WERI-Rb-1 (cell line): Measurements from ENCODE around the gene DCDC1.
"Not testable (repeated sequence)": the region's sequence is repeated elsewhere in the genome, so short reads cannot be mapped to it uniquely, and the experiment has no call there.

Source experiments
- DNase-seq: peaks from one replicate; pipeline ENCODE4 v3.0.0-alpha.2; 2020
- H3K27ac ChIP-seq: fragments of 250-450 bp; sonication (Bioruptor Pico); 2 replicates; pipeline ENCODE4 v1.5.1; 2020; ENCODE audit warnings: mild to moderate bottlenecking, moderate library complexity
- H3K27me3 ChIP-seq: fragments of 250-450 bp; sonication (Bioruptor Pico); 2 replicates; pipeline ENCODE4 v1.5.1; 2021; ENCODE audit warnings: mild to moderate bottlenecking, low read depth, moderate library complexity; ENCODE audit not compliant: insufficient read depth, severe bottlenecking
- H3K36me3 ChIP-seq: fragments of 250-450 bp; sonication (Bioruptor Pico); 2 replicates; pipeline ENCODE4 v1.5.1; 2020; ENCODE audit warnings: mild to moderate bottlenecking, moderate library complexity
- H3K4me3 ChIP-seq: 2 replicates; pipeline ENCODE4 v1.5.1; 2011; ENCODE audit warnings: low read depth, mild to moderate bottlenecking, control low read depth, low read length
- H3K9me3 ChIP-seq: fragments of 250-450 bp; sonication (Bioruptor Pico); 2 replicates; pipeline ENCODE4 v1.5.1; 2021; ENCODE audit warnings: mild to moderate bottlenecking, moderate library complexity; ENCODE audit not compliant: severe bottlenecking
- TF ChIP-seq, protein P1 (sequence below): IDR thresholded peaks from 2 replicates; pipeline ENCODE4 v1.5.1; 2011; ENCODE audit warnings: low read depth, mild to moderate bottlenecking, control low read depth, inconsistent platforms, low read length

Gene DCDC1

GRCh38 chr11:30967579-30967978 is 402.0 kb downstream of the DCDC1 start:
- DNase-seq = no peak
- TF ChIP-seq, protein P1, sequence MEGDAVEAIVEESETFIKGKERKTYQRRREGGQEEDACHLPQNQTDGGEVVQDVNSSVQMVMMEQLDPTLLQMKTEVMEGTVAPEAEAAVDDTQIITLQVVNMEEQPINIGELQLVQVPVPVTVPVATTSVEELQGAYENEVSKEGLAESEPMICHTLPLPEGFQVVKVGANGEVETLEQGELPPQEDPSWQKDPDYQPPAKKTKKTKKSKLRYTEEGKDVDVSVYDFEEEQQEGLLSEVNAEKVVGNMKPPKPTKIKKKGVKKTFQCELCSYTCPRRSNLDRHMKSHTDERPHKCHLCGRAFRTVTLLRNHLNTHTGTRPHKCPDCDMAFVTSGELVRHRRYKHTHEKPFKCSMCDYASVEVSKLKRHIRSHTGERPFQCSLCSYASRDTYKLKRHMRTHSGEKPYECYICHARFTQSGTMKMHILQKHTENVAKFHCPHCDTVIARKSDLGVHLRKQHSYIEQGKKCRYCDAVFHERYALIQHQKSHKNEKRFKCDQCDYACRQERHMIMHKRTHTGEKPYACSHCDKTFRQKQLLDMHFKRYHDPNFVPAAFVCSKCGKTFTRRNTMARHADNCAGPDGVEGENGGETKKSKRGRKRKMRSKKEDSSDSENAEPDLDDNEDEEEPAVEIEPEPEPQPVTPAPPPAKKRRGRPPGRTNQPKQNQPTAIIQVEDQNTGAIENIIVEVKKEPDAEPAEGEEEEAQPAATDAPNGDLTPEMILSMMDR = no peak
- no peaks in the 10 kb centered on the region for H3K9me3 ChIP-seq

GRCh38 chr11:30960387-30960992 is 409.0 kb downstream of the DCDC1 start:
- H3K36me3 ChIP-seq = no peaks in the 10 kb centered on the region
- no peak overlapping the region for H3K27ac ChIP-seq
- H3K9me3 ChIP-seq = no peaks in the 10 kb centered on the region
- TF ChIP-seq, protein P1 = peak; percentile 74
- no peaks in the 10 kb centered on the region for H3K27me3 ChIP-seq
- peak; percentile 11 for DNase-seq
- H3K4me3 ChIP-seq = no peak overlapping the region

More at GRCh38 chr11:30967579-30967978, 402.0 kb downstream of the DCDC1 start:
- no peaks in the 10 kb centered on the region for H3K27me3 ChIP-seq
- H3K27ac ChIP-seq = no peak overlapping the region
- no peaks in the 10 kb centered on the region for H3K36me3 ChIP-seq
- no peak overlapping the region for H3K4me3 ChIP-seq

- no peak for DNase-seq
Measured at GRCh38 chr11:30956751-30957150, 412.8 kb downstream of the DCDC1 start.

DNA sequence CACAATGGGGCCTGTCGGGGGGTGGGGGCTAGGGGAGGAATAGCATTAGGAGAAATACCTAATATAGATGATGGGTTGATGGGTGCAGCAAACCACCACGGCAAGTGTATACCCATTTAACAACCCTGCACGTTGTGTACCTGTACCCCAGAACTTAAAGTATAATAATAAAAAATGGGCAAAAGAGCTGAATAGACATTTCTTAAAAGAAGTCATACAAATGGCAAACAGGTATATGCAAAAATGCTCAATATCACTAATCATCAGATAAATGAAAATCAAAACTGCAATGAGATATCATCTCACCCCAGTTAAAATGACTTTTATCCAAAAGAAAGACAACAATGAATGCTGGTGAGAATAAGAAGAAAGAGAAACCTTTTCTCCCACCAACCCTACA is 419.7 kb downstream of the DCDC1 start:
- no peaks in the 10 kb centered on the region for H3K36me3 ChIP-seq
- H3K27ac ChIP-seq = no peak overlapping the region
- TF ChIP-seq, protein P1 = no peak
- DNase-seq = no peak
- H3K27me3 ChIP-seq = no peaks in the 10 kb centered on the region
- H3K4me3 ChIP-seq = no peak overlapping the region
- H3K9me3 ChIP-seq = no peaks in the 10 kb centered on the region

More at GRCh38 chr11:30956751-30957150, 412.8 kb downstream of the DCDC1 start:
- Histone ChIP-seq H3K36me3 (no peaks in the 10 kb centered on the region), H3K9me3 (no peaks in the 10 kb centered on the region), H3K27me3 (no peaks in the 10 kb centered on the region), H3K4me3 (no peak overlapping the region), H3K27ac (no peak overlapping the region)
- TF ChIP-seq, protein P1 = no peak

DNA sequence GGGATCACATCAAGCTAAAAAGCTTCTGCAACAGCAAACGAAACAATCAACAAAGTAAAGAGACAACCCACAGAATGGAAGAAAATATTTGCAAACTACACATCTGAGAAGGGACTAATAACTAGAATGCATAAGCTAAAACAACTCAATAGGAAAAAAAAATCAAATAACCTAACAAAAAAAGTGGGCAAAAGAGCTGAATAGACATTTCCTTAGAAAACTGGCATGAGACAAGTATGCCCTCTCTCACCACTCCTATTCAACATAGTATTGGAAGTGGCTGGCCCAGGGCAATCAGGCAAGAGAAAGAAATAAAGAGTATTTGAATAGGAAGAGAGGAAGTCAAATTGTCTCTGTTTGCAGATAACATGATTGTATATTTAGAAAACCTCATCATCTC is 421.8 kb downstream of the DCDC1 start:
- H3K27ac ChIP-seq, H3K27me3 ChIP-seq, H3K4me3 ChIP-seq, H3K36me3 ChIP-seq, H3K9me3 ChIP-seq, DNase-seq: not testable (repeated sequence)

DNA sequence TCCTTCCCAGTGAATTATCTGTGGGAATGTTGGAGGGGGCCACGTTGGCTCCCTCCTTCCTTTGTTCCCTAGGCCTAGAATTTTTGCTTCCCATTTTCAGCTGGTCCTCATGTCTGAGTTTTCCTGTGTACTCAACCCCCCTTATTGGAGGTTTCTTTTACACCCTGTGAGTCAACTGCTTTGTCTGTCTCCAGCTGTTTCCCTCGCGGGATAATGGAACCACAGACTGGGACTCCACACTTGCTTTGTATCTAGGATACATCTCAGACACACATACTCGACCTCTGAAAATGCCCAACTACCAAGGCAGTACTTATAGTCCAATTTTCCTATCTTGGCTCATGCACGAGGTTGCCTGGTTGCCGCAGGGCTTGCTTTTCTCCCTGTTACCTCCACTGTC is 430.7 kb downstream of the DCDC1 start:
- H3K27ac ChIP-seq = no peak overlapping the region
- no peak overlapping the region for H3K4me3 ChIP-seq
- TF ChIP-seq, protein P1 = no peak
- H3K9me3 ChIP-seq = peaks cover 2% of the 10 kb centered on the region
- no peaks in the 10 kb centered on the region for H3K27me3 ChIP-seq
- no peak for DNase-seq
- H3K36me3 ChIP-seq = no peaks in the 10 kb centered on the region
